Mammary epithelial cell (primary cell): Measurements from ENCODE around the gene ANOS1.

Experiments used
- CTCF ChIP-seq, 2 donors: IDR thresholded peaks in 1 of 2; conservative IDR thresholded peaks in 1 of 2; 2 replicates each; pipeline ENCODE4 v1.5.1; 2011 to 2012; ENCODE audit warnings: inconsistent platforms in 2 of 2, low read length in 2 of 2, mild to moderate bottlenecking in 2 of 2, control low read depth in 1 of 2, low read depth in 1 of 2; ENCODE audit not compliant: insufficient read depth in 1 of 2; ENCODE audit errors: extremely low read depth in 1 of 2
- EZH2 ChIP-seq: IDR thresholded peaks from 2 replicates; pipeline ENCODE4 v1.6.1; 2012; ENCODE audit warnings: low read length, inconsistent platforms, borderline replicate concordance

GRCh38 chrX:8484360-8484949 is 247.5 kb downstream of the ANOS1 start:
- no peak for TF ChIP-seq EZH2
- TF ChIP-seq CTCF (conservative IDR thresholded peaks at IDR 0.05 in 1 of 2, IDR thresholded peaks at IDR 0.05 in 1 of 2; ENCODE audit: extremely low read depth in 1 of 2, insufficient read depth in 1 of 2, low read depth in 1 of 2, low read length in 2 of 2) = no peak
